HAP-1 (cell line): ENCODE measurements around the gene CARD14.
A peak's percentile ranks its signal among the peaks of the same experiment; 100 is the strongest.

Source experiments
- DNase-seq, 2 experiments: peaks; one replicate each; pipeline ENCODE4 v3.0.0-alpha.2; 2016 to 2020; ENCODE audit warnings: low spot score in 2 of 2
- H3K27me3 ChIP-seq: fragments of 250-450 bp; sonication (Bioruptor Pico); 2 replicates; pipeline ENCODE4 v1.5.1; 2020; ENCODE audit warnings: low read depth, mild to moderate bottlenecking, moderate library complexity
- H3K36me3 ChIP-seq: fragments of 250-450 bp; sonication (Bioruptor Pico); replicated peaks from 2 replicates; pipeline ENCODE4 v1.5.1; 2020; ENCODE audit warnings: mild to moderate bottlenecking
- H3K4me1 ChIP-seq: fragments of 250-450 bp; sonication (Bioruptor Pico); 2 replicates; pipeline ENCODE4 v1.5.1; 2020; ENCODE audit warnings: mild to moderate bottlenecking
- H3K4me3 ChIP-seq: fragments of 250-450 bp; sonication (Bioruptor Pico); 2 replicates; pipeline ENCODE4 v1.5.1; 2020; ENCODE audit warnings: mild to moderate bottlenecking, moderate library complexity
- H3K9me3 ChIP-seq: fragments of 250-450 bp; sonication (Bioruptor Pico); 2 replicates; pipeline ENCODE4 v1.5.1; 2020; ENCODE audit warnings: mild to moderate bottlenecking, moderate library complexity
- in situ Hi-C: fragments of 300-500 bp; cut with MboI; formaldehyde crosslinking; loops from 3 replicates; pipeline ENCODE4 v1.14.3; 2020; ENCODE audit warnings: low sequenced_read_pairs, inconsistent platforms, mixed read lengths

Gene CARD14

GRCh38 chr17:80169784-80170500 lies at the start of gene CARD14:
Gene CARD14, plus strand, starts transcription at chr17:80170030. Its CDS starts 11,409 bp downstream, at chr17:80181439.
- in situ Hi-C loops = no loop called here
- Histone ChIP-seq H3K4me1 (no peaks in the 10 kb centered on the region), H3K9me3 (no peaks in the 10 kb centered on the region), H3K4me3 (no peak within 1 kb of the TSS), H3K36me3 (no peaks in the 10 kb centered on the region), H3K27me3 (no peaks in the 10 kb centered on the region)
- no peak for DNase-seq

- H3K9me3 ChIP-seq = no peaks in the 10 kb centered on the region
- in situ Hi-C loops = no loop called here
- peaks cover 4% of the 10 kb centered on the region for H3K4me1 ChIP-seq
- H3K27me3 ChIP-seq = no peaks in the 10 kb centered on the region
- no peak overlapping the region for H3K4me3 ChIP-seq
- no peaks in the 10 kb centered on the region for H3K36me3 ChIP-seq
- no peak for DNase-seq
Observed at GRCh38 chr17:80122026-80122575, 47.7 kb upstream of the CARD14 start.

DNA sequence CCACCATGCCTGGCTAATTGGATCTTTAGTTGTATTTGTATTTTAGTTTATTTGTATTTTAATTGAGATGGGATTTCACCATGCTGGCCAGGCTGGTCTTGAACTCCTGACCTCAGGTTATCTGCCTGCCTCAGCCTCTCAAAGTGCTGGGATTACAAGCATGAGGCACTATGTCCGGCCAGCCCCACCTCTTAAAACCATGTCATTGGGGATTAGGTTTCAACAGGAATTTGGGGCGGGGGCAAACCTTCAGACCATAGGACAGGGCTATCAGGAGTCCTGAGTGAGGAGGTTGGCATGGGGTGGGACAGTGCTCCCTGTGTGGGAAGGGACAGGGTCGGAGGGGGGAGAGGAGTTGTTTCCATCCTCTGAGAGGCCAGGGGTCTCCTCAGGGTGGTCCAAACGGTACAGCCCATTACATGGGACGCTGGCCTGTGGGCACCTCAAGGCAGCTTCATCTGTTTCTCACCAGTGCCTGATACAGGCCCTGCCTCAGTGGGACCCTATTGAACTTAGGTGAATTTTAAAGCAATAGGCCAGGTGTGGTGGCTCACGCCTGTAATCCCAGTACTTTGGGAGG lies 46.8 kb upstream of the CARD14 start:
- Histone ChIP-seq H3K4me1 (peaks cover 4% of the 10 kb centered on the region), H3K36me3 (no peaks in the 10 kb centered on the region), H3K9me3 (no peaks in the 10 kb centered on the region), H3K27me3 (no peaks in the 10 kb centered on the region), H3K4me3 (no peak overlapping the region)
- in situ Hi-C loops = no loop called here
- no peak for DNase-seq

- in situ Hi-C loops = no loop called here
- no peaks in the 10 kb centered on the region for H3K36me3 ChIP-seq
- no peaks in the 10 kb centered on the region for H3K9me3 ChIP-seq
- peaks cover 4% of the 10 kb centered on the region for H3K4me1 ChIP-seq
- no peak overlapping the region for H3K4me3 ChIP-seq
- no peak for DNase-seq
- H3K27me3 ChIP-seq = no peaks in the 10 kb centered on the region
Observed at GRCh38 chr17:80123791-80124190, 46.0 kb upstream of the CARD14 start.

DNA sequence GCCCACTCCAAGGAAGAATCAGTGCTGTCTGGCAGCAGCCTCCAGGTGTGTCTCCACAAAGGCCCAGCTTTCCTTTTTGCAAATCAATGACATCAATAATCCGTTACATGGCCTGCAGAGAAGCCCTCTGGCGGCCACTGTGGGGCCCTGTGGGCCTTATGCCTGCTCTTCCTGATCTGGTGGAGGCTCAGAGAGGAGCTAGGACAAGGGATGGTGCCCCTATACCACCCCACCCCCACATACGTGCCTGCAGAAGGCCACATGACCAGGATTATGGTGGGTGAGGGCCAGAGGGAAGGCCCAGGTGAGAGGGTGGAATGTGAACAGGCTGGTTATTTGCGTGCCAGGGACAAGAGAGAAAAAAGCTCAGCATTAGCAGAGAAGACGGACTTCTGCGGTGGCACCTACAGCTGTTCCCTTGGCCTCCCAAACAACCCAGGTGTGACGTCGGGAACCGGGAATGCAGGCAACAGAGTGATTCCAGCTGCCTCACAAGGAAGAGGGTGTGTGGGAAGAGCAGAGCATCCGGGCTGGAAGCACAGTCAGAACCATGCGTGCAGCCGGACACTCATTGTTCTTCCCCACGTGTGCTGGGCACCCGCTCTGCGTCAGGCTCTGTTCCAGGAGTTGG lies 45.4 kb upstream of the CARD14 start:
- Histone ChIP-seq H3K4me1 (peaks cover 4% of the 10 kb centered on the region), H3K36me3 (no peaks in the 10 kb centered on the region), H3K27me3 (no peaks in the 10 kb centered on the region), H3K4me3 (no peak overlapping the region), H3K9me3 (no peaks in the 10 kb centered on the region)
- DNase-seq = peak; percentile 64 to 65
- in situ Hi-C loops = no loop called here

DNA sequence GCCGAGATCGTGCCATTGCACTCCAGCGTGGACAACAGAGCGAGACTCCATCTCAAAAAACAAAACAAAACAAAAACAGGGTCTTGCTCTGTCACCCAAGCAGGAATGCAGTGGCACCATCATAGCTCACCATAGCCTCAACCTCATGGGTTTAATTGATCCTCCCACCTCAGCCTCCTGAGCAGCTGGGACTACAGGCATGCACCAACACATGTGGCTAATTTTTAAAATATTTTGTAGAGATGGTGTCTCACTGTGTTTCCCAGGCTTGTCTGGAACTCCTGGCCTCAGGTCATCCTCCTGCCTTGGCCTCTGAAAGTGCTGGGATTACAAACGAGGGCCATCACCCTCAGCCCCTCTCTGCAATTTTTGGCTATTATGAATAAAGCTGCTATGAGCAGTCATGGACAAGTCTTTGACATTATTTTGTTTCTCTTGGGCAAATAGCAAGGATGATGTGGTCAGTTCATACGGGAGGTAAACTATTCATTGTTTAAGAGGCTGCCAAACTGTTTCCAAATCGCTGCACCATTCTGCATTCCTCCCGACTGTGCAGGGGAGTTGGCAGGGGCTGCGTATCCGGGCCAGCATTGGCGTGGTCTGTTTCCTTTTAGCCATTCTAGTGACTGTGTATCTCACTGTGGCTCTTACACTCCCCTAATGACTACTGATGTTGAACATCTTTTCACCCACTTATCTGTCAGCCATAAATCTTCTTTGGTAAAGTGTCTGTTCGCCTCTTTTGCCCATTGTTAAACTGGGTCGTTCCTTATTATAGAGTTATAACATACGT lies 44.0 kb upstream of the CARD14 start:
- Histone ChIP-seq H3K36me3 (no peaks in the 10 kb centered on the region), H3K4me1 (peaks cover 4% of the 10 kb centered on the region), H3K4me3 (no peak overlapping the region), H3K9me3 (no peaks in the 10 kb centered on the region), H3K27me3 (no peaks in the 10 kb centered on the region)
- in situ Hi-C loops = no loop called here
- DNase-seq = no peak

- Histone ChIP-seq H3K4me1 (peaks cover 4% of the 10 kb centered on the region), H3K9me3 (no peaks in the 10 kb centered on the region), H3K27me3 (no peaks in the 10 kb centered on the region), H3K4me3 (no peak overlapping the region), H3K36me3 (no peaks in the 10 kb centered on the region)
- DNase-seq = no peak
- in situ Hi-C loops = no loop called here
Observed at GRCh38 chr17:80126449-80126715, 43.4 kb upstream of the CARD14 start.

- no peaks in the 10 kb centered on the region for H3K9me3 ChIP-seq
- peaks cover 9% of the 10 kb centered on the region for H3K36me3 ChIP-seq
Observed at GRCh38 chr17:80129006-80129565, 40.7 kb upstream of the CARD14 start.

GRCh38 chr17:80130992-80131391 lies 38.8 kb upstream of the CARD14 start:
- H3K4me3 ChIP-seq = no peak overlapping the region
- H3K36me3 ChIP-seq = peaks cover 28% of the 10 kb centered on the region
- H3K27me3 ChIP-seq = no peaks in the 10 kb centered on the region
- DNase-seq = no peak
- in situ Hi-C loops = no loop called here
- no peaks in the 10 kb centered on the region for H3K9me3 ChIP-seq
- H3K4me1 ChIP-seq = no peaks in the 10 kb centered on the region; the same call in 1 of the 2 replicates

More at GRCh38 chr17:80129006-80129565, 40.7 kb upstream of the CARD14 start:
- in situ Hi-C loops = no loop called here
- H3K4me1 ChIP-seq = peaks cover 4% of the 10 kb centered on the region
- H3K27me3 ChIP-seq = no peaks in the 10 kb centered on the region
- no peak overlapping the region for H3K4me3 ChIP-seq
- DNase-seq = no peak

GRCh38 chr17:80132906-80133625 lies 36.8 kb upstream of the CARD14 start:
- no peaks in the 10 kb centered on the region for H3K9me3 ChIP-seq
- H3K36me3 ChIP-seq = peaks cover 47% of the 10 kb centered on the region
- in situ Hi-C loops = no loop called here

GRCh38 chr17:80133626-80133970 lies 36.2 kb upstream of the CARD14 start:
- H3K4me1 ChIP-seq = no peaks in the 10 kb centered on the region; the same call in 1 of the 2 replicates
- DNase-seq = no peak
- no peak overlapping the region for H3K4me3 ChIP-seq
- in situ Hi-C loops = no loop called here
- H3K27me3 ChIP-seq = no peaks in the 10 kb centered on the region
- no peaks in the 10 kb centered on the region for H3K9me3 ChIP-seq
- H3K36me3 ChIP-seq = peaks cover 52% of the 10 kb centered on the region

More at GRCh38 chr17:80132906-80133625, 36.8 kb upstream of the CARD14 start:
- Histone ChIP-seq H3K4me1 (no peaks in the 10 kb centered on the region; the same call in 1 of the 2 replicates), H3K27me3 (no peaks in the 10 kb centered on the region), H3K4me3 (no peak overlapping the region)
- DNase-seq = no peak

GRCh38 chr17:80137131-80137530 lies 32.7 kb upstream of the CARD14 start:
- no peaks in the 10 kb centered on the region for H3K4me1 ChIP-seq
- no peak for DNase-seq
- H3K9me3 ChIP-seq = no peaks in the 10 kb centered on the region
- in situ Hi-C loops = no loop called here
- H3K4me3 ChIP-seq = no peak overlapping the region
- peaks cover 86% of the 10 kb centered on the region for H3K36me3 ChIP-seq
- H3K27me3 ChIP-seq = no peaks in the 10 kb centered on the region

DNA sequence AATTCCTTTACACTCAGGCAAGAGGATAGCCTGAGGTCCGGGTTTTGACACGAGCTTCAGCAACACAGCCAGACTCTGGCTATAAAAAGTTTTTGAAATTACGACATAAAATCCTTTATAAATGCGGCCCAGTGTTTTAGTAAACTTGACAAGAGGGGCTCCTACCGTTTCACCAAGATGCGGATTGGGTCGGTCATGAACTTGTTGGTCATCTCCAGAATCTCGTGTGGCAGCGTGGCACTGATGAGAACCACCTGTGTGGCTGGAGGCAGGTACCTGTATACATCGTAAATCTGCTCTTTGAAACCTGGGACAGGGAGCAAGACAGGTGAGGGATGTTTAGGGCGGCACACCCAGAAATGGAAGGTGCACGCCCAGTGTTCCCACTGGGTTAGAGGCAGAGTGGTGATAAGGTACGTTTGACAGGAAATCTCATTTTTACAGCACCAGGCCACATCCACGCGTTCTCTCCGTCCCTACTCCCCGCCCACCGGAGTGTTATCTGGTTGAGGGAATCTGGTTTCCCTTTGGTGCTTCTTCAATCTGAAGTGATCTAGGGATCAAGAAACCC lies 30.9 kb upstream of the CARD14 start:
- Histone ChIP-seq H3K27me3 (no peaks in the 10 kb centered on the region), H3K36me3 (peaks cover 97% of the 10 kb centered on the region), H3K9me3 (no peaks in the 10 kb centered on the region)

More for the DNA sequence above, 30.9 kb upstream of the CARD14 start:
- H3K4me1 ChIP-seq = no peaks in the 10 kb centered on the region
- DNase-seq = no peak
- no peak overlapping the region for H3K4me3 ChIP-seq
- in situ Hi-C loops = no loop called here
